Endometrial microvascular endothelial cells (primary cell): Measurements from ENCODE around the gene SKAP1. TPM values are rescaled to one million over a fixed set of nuclear protein-coding genes. Genes with fewer than 3 reads are reported as not detected.

Experiments used
- in situ Hi-C: cut with HindIII; loops from 2 replicates; pipeline ENCODE4 v1.10.0; 2017; ENCODE audit warnings: low sequenced_read_pairs, low pct_unique_long_range_greater_than_20kb; ENCODE audit errors: inconsistent ontology term
- total RNA-seq: library from RNA; depleted of rRNA; stranded (reverse); fragments of >200 nt; gene quantifications from one replicate; pipeline ENCODE4 v1.2.3, GENCODE V29; 2015; ENCODE audit errors: inconsistent ontology term

The SKAP1 gene
- total RNA-seq, 1 donor from 2014 or later = not detected

DNA sequence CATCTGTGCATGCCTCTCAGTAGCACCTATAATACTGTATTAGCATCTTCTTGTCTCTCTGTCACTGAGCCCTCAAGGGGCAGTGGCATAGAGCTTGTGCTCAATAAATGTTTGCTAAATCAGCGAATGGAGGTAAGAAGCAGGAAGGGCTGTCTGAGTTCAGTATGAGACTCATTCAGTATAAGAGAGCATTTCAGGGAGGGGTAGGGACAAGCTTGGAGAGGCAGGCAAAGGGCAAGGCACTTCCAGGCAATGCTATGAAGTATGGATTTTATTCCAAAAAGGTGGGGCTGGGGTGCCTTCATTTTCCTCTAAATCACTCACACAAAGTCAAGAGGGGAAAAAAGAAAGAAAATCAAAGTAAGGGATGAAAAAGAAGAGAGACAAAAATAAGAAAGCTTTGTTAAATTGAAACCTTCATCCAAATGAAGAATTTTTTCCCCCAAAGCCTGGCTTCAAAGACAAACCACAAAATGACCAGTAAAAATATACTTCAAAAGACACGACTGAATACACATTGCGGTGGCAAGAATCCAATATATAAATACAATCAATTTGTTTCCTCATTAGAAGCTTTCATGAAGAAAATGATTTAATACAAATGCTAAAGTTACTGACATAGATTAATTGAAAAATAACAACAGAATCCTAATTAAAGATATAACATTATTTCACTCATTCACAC is 51.2 kb downstream of the SKAP1 start:
- in situ Hi-C loops = no loop called here

DNA sequence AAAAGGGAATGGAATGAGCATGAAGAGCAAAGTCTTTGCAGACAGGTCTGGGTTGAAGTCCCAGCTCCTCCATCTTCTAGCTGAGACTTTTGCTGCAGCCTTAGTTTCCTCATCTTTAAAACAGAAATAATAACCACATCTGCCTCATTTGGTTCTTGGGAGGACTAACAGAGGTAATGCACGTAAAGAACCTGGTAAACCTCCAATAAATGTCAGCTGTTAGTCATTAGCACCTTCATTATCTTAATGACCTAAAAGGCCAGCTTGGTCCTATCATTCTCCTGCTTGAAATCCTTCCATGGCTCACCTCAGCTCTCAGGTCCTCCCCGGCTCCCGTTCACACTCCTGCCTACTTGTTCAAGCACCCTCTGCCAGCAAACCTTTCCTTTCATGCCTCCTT is 51.8 kb downstream of the SKAP1 start:
- in situ Hi-C loops = no loop called here

DNA sequence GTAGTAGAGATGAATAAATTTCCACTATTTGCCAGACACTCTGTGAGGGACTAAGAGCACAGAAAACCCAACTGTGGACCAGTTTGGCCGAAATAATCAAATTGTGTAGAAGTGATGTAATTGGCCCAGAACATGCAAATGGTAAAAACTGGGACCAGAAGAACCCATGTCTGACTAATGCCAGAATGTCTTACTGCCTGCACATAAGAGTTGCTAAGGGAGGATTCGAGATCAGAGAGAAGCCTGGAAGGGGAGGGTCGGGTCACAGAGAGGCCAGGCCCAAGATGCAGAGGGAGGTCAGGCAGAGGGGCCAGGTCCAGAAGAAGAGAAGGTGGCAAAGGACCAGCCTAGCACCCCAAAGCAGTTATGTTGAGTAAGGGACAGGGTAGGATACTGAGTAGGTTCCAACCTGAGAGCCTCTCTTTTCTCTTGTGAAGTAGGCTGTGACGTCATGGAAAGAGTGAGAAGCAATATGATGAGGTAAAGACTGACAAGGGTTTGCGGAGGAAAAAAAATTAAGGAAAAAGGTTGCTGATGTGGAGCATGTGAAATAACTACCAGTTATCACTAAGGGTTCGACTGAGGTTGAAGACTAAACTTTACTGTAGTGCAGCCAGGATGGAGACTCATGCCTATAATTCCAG is 53.2 kb downstream of the SKAP1 start:
- in situ Hi-C loops = no loop called here

DNA sequence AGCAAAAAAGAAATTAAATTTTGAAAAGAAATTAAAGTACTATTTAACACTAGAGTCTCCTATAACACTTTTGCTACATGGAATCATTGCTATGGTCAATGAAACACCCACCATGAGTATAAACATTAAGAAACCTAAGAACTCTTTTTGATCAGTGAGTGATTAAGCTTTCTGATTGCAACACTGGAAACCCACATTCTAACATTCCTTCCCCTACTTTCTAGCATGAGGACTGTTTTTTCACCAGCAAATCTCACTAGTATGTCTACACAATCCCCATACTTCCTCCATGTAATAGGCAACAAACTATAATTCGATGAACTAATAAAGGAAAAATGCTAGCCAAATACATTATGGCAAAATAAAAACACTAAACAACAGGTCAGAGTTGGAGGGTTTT is 54.7 kb downstream of the SKAP1 start:
- in situ Hi-C loops = no loop called here

DNA sequence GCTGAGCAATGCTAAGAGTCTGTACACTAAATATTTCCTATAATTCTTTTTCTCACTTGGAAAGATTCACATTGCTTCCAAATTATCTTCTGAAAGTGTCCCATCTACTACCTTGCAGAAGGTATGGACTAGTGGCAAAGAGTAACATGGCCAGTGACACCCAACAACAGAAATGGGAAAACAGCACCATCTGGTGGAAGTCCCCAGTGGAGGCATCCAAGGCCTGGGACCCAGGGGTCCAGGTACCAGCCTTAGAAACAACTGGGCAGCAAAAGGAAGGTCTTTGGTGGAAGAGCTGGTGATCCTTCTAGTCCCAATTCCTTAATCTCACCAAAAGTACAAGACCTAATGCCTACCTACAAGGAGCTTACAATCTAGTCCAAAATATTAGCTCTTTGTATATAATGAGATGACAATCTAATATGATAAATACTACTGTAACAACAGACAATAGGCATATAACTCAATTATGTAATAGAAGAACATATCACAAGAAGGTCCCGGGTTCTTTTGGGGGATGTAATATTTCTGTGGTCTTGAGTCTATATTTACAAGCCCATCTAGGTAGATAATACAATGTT is 55.3 kb downstream of the SKAP1 start:
- in situ Hi-C loops = loop anchor here (25.0 kb wide), 1 partner anchor 187 kb away; no protein-coding TSS in a partner anchor

DNA sequence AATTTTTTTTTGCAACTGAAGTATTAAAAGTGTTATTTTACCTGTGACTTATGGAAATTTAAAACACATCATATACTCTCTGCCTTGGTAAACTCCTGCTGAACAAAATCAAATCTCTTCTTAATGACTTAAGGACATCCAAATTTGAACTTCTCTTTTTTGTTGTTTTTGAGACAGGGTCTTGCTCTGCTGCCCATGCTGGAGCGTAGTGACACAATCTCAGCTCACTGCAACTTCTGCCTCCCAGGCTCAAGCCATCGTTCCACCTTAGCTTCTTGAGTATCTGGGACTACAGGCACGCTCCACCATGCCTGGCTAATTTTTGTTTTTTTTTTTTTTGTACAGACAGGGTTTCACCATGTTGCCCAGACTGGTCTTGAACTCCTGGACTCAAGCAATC is 56.1 kb downstream of the SKAP1 start:
- in situ Hi-C loops = loop anchor here (25.0 kb wide), 1 partner anchor 187 kb away; no protein-coding TSS in a partner anchor

DNA sequence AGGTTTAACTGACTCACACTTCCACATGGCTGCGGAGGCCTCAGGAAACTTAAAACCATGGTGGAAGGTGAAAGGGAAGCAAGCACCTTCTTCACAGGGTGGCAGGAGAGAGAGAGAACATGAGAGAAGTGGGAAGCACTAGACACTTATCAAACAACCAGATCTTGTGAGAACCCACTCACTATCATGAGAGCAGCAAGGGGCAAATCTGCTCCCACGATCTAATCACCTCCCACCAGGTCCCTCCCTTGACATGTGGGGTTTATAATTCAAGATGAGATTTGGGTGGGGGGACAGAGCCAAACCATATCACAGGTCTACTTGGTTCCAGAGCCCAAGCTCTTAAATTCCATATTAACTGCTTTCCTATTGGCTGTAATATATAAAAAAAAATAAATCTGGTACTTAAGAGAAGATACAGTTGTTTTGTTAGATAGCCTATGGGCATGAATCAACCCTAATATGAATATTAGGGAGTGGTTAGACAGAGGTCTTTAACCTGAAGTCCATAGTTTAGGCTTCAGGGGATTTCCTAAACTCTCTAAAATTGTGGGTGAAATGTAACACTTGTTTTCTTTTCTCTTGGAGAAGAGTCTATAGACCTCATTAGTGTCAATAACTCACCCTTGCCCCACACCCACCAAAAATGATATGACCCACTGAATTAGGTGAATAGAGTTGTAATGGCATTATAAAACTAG is 56.7 kb downstream of the SKAP1 start:
- in situ Hi-C loops = loop anchor here (25.0 kb wide), 1 partner anchor 186 kb away; no protein-coding TSS in a partner anchor

DNA sequence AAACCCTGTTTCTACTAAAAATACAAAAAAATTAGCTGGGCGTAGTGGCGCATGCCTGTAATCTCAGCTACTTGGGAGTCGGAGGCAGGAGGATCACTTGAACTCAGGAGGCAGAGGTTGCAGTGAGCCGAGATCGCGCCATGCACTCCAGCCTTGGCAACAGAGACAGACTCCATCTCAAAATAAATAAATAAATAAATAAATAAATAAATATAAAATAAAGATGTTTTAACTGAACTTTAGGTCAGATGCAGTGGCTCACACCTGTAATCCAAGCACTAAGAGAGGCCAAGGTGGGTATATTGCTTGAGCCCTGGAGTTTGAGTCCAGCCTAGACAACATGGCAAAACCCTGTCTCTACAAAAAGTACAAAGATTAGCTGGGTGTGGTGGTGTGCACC is 61.0 kb downstream of the SKAP1 start:
- in situ Hi-C loops = loop anchor here (25.0 kb wide), 1 partner anchor 182 kb away; no protein-coding TSS in a partner anchor

DNA sequence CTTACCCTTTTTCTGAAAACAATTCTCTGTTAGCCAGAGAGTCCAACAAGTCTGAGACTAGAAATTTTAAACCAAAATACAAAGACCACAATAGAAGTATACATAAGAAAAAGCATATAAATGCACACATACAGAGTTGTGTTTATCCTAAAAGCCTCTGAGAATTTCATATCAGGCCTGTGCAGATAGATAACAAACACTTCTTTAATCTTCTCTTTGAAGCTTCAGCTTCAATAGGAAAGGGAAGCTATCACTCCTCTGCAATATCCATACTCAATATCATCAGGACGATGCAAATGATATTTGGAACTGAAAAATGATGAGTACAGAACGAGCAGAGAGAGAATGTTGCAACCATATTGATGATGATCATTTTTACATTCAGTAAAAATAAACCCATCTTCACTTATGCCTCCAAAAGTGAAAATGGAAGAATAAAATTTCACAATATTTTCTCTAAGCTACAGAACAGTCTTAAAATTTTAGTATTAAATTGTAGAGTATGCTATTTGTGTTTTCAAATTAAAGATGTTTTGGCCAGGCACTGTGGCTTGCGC is 61.6 kb downstream of the SKAP1 start:
- in situ Hi-C loops = loop anchor here (25.0 kb wide), 1 partner anchor 181 kb away; no protein-coding TSS in a partner anchor

DNA sequence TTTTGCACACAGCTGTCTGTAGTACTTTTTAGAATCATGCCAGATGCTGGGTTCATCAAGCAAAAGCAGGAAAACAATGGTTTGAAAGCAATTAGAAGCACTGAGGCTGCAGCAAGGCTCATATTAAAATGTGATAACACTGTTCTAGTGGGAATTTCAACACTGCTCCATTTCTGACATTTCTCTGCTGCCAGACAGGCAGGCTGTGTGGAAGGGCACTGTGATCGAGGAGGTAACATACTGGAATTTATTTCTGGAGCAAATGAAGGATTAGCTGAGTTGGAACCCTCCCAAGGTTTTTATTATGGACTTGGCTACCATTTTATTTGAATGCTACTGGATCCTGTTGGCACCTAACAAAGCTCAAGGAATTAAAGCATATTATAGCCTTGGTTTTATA is 66.9 kb downstream of the SKAP1 start:
- in situ Hi-C loops = loop anchor here (25.0 kb wide), 1 partner anchor 176 kb away; no protein-coding TSS in a partner anchor

DNA sequence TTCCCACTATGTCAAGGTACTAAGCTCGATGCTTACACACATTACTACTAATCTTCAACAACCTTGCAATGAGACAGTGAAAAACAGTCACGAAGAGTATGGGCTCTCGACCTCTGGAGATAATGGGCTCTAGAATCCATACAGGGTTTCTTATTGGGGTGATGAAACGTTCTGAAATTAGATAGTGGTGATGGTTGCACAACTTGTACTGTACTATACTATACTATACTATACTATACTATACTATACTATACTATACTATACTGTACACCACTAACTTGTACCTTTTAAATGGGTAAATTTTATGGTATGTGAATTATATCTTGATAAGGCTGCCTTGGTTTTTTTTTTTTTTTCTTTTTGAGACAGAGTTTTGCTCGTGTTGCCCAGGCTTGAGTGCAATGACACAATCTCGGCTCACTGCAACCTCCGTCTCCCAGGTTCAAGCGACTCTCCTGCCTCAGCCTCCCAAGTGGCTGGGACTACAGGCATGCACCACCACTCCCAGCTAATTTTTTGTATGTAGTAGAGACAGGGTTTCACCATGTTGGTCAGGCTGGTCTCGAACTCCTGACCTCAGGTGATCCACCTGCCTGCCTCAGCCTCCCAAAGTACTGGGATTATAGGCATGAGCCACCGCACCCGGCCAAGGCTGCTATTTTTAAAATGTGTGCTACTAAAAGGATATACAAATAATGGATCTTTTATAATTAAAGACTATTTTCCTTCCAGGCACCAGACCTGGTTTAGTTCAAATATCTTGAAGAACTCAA is 69.0 kb downstream of the SKAP1 start:
- in situ Hi-C loops = loop anchor here (25.0 kb wide), 1 partner anchor 174 kb away; no protein-coding TSS in a partner anchor

DNA sequence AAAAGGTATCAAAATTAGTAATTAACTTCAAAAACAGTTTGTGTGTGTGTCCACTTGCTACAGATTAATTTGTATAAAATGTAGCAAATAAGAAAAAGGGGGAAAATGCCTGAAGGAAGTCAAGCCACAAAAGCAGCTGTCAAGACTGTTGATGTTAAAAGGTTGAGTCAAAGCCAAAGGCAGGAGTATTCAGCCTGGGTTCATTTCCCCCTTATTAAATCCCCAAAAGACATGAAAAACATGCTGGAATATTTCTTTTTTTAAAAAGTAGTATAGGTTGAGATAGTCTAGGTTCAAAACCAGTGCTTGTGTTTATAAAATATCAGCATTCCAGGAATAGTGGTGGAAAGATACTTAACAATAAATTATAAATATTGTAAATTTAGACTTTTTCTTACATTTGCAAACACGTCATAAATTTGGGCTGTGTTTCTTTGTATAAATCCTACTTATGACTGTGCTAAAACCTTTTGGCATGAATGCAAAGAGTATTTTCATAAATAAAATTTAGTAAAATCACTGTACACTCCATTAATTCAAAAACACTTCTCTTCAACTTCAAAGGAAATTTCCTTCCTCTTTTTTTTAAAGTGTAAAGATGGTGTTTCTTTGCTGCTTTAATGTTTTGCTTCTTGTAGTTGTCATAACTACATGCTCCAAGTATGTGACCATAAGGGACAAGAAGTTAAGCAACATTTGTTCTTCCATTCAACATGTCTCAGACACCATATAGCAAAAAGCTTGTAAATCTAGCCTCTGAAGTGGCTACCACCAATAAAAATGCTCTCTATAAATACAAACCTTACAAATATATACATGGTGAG is 72.0 kb downstream of the SKAP1 start:
- in situ Hi-C loops = loop anchor here (25.0 kb wide), 1 partner anchor 171 kb away; no protein-coding TSS in a partner anchor

DNA sequence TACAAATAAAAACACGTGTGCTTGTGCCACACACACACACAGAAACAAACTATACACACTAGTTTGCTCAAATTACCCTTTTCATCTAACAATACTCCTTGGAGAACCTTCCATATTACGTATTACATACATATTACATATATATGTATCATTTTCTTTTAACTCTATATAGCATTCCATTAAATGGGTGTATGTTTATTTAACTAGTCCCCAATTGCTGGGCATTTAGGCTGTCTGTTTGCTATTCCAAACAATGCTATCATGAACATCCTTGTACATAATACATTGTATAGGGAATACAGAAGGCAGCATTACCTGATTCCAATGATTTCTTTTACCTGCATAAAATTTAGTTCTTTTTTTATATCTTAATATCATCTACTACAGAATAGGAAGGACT is 73.1 kb downstream of the SKAP1 start:
- in situ Hi-C loops = loop anchor here (25.0 kb wide), 1 partner anchor 170 kb away; no protein-coding TSS in a partner anchor

DNA sequence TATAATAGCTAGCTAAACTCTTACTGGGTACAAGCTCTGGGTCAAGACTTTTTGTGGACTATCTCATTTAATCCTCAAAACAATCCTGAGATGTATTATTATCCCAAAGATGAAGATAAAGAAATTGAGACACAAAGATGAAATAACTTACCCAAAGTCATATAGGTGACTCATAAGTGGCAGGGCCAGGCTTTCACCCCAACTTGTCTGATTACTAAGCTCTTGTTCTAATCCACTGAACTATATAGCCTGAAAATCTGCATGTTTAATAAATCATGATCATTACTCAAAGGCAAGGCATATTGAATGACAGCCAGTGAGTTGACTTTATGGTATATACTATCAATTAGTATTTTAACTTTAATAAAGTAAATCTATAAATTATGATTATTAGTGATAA is 77.4 kb downstream of the SKAP1 start:
- in situ Hi-C loops = loop anchor here (25.0 kb wide), 1 partner anchor 165 kb away; no protein-coding TSS in a partner anchor

DNA sequence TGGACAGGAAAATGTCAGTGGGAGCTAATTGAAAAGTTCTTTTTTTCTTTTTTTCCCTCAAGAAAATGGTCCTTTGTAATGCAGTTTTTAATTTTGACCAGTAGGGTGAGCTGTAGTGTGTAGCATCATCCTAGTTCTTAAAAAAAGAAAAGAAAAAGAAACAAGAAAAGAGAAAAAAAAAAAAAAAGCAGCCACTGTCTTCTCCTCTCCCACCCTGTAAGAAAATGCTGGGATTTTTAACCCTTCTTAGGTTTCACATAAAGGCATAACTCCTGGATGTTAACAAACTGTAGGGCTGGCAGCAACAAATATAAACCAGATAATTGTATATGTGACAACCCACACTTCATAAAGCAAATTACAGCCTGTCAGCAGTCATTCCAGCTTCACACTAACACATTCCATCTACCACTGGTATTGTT is 78.1 kb downstream of the SKAP1 start:
- in situ Hi-C loops = loop anchor here (25.0 kb wide), 1 partner anchor 165 kb away; no protein-coding TSS in a partner anchor

DNA sequence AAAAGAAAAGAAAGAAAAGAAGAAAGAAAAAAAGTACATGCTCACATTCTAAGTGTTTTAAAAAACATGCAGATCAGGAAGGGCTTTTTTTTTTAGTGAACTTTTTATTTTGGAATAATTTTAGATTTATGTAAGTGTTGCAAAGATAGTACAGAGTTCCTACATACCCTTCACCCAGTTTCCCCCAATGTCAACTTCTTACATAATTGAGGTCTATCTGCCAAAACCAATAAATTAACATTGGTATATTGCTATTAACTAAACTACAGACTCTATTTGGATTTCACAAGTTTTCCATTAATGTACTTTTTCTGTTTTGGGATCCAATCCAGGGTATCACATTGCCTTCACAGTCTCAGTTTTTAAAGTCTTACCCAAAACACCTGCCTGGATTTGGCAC is 81.7 kb downstream of the SKAP1 start:
- in situ Hi-C loops = no loop called here

DNA sequence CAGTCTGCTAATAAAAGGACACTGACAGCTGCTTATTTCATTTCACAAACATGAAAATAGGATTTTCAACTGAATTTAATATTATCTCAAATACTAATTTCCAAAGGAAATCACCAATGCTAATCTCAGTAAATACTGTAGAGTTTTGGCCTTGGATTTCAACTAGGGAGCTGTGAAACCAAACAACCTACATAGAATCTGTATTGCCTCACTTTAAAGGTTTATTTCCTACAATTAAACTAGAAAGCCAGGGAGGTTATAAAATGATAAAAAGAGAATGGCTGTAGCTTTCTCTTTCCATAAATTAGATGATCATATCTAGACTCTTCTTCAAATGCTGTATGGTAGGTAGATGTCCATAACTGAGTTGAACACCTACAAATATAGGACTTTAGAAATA is 82.8 kb downstream of the SKAP1 start:
- in situ Hi-C loops = no loop called here
